ENCODE measurements around the gene KIAA0513. TPM values are rescaled to one million over a fixed set of nuclear protein-coding genes. Genes with fewer than 3 reads are reported as not detected.

KIAA0513 gene
- total RNA-seq, 4 donors from 2014 or later = 6.9 to 13.8 (median 8.1) TPM

- no peak overlapping the region for H3K27ac ChIP-seq
- no peaks in the 10 kb centered on the region for H3K27me3 ChIP-seq
- H3K4me3 ChIP-seq = no peak overlapping the region
- 78 to 86% methylated on average over 19 of the region's 19 CpGs for WGBS, 2 donors
- TF ChIP-seq EP300 (IDR thresholded peaks at IDR 0.05) = no peak
- no peak for TF ChIP-seq CTCF (IDR thresholded peaks at IDR 0.05)
- no peak for TF ChIP-seq POLR2A (IDR thresholded peaks at IDR 0.05)
- no peaks in the 10 kb centered on the region for H3K9me3 ChIP-seq
- H3K4me1 ChIP-seq = peaks cover 0 to 11% (median 4%) of the 10 kb centered on the region in 4 donors
- H3K36me3 ChIP-seq = no peaks in the 10 kb centered on the region
- DNase-seq (ENCODE audit: low spot score in 2 of 2) = no peak
Measured at GRCh38 chr16:85018529-85019236, 8.9 kb upstream of the KIAA0513 start.

GRCh38 chr16:85019659-85020245 lies 7.8 kb upstream of the KIAA0513 start:
- Histone ChIP-seq H3K4me1 (peaks cover 0 to 11% (median 4%) of the 10 kb centered on the region in 4 donors), H3K36me3 (no peaks in the 10 kb centered on the region), H3K27me3 (no peaks in the 10 kb centered on the region), H3K27ac (no peak overlapping the region), H3K4me3 (no peak overlapping the region), H3K9me3 (no peaks in the 10 kb centered on the region)
- WGBS, 2 donors = 62 to 70% methylated on average over 9 of the region's 9 CpGs
- no peak for DNase-seq (ENCODE audit: low spot score in 2 of 2)
- TF ChIP-seq CTCF (IDR thresholded peaks at IDR 0.05) = no peak
- no peak for TF ChIP-seq EP300 (IDR thresholded peaks at IDR 0.05)
- TF ChIP-seq POLR2A (IDR thresholded peaks at IDR 0.05) = no peak

GRCh38 chr16:85025781-85026653 lies 1.6 kb upstream of the KIAA0513 start:
- Histone ChIP-seq H3K27ac (peak overlapping the region in 1 of 4 donors; percentile 95), H3K9me3 (no peaks in the 10 kb centered on the region), H3K27me3 (no peaks in the 10 kb centered on the region), H3K4me1 (peaks cover 0 to 32% (median 17%) of the 10 kb centered on the region in 4 donors), H3K4me3 (no peak overlapping the region), H3K36me3 (no peaks in the 10 kb centered on the region)
- TF ChIP-seq CTCF (IDR thresholded peaks at IDR 0.05) = no peak
- TF ChIP-seq EP300 (IDR thresholded peaks at IDR 0.05) = no peak
- TF ChIP-seq POLR2A (IDR thresholded peaks at IDR 0.05) = no peak
- WGBS, 2 donors = 94% methylated on average over 8 of the region's 8 CpGs
- DNase-seq (ENCODE audit: low spot score in 2 of 2) = no peak

- H3K9me3 ChIP-seq = no peaks in the 10 kb centered on the region
- H3K36me3 ChIP-seq = peaks cover 0 to 4% (median 0%) of the 10 kb centered on the region in 3 donors
- peak overlapping the region; percentile 33 to 99 (median 84) for H3K4me3 ChIP-seq
- no peak for TF ChIP-seq CTCF (IDR thresholded peaks at IDR 0.05)
- no peak for TF ChIP-seq POLR2A (IDR thresholded peaks at IDR 0.05)
- TF ChIP-seq EP300 (IDR thresholded peaks at IDR 0.05) = no peak
- 42 to 46% methylated on average over 4 of the region's 4 CpGs for WGBS, 2 donors
- peaks cover 0 to 32% (median 17%) of the 10 kb centered on the region in 4 donors for H3K4me1 ChIP-seq
- DNase-seq (ENCODE audit: low spot score in 2 of 2) = no peak
- H3K27me3 ChIP-seq = no peaks in the 10 kb centered on the region
- peak overlapping the region; percentile 71 to 95 (median 87) for H3K27ac ChIP-seq
Measured at GRCh38 chr16:85026703-85027102, 892 bp upstream of the KIAA0513 start.

All from tibial nerve (tissue), 4 donors.